IPS-18c (cell line): ENCODE data around the gene NRP2.

ENCODE experiments used
- H3K4me3 ChIP-seq: 2 replicates; pipeline ENCODE4 v1.7.0; 2013; ENCODE audit warnings: low read depth, mild to moderate bottlenecking, low read length, moderate library complexity; ENCODE audit not compliant: insufficient read depth
- H3K9me3 ChIP-seq: one replicate; pipeline ENCODE4 v1.6.1; 2013; ENCODE audit warnings: mild to moderate bottlenecking, low read length, moderate library complexity; ENCODE audit not compliant: control insufficient read depth, insufficient read depth

NRP2 gene

DNA sequence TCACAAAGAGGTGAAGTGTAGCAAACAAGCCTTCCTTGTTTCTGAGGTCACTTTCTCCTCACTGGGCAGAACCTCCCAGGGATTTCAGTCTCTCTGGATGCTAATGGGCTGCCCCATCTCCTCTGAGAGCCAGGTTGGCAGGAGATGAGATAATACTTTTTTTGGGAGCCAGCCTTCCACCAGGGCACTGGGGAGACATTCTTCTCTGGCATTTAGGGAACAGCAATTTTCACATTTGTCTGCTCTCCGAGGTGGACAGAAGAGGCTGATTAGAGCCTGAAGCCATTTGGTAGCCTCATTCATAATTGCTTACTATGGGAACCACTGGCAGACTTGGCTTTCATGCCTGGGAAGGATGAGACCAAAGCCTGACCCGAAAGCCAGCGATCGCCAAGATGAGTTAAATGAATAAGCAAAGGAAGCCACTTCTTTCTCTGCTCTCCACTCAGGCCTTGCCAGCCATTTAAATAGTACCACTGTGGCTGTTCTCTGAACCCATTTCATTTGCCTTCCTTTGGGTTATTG, 70.1 kb downstream of the NRP2 start:
- H3K9me3 ChIP-seq, result no peaks in the 10 kb centered on the region

DNA sequence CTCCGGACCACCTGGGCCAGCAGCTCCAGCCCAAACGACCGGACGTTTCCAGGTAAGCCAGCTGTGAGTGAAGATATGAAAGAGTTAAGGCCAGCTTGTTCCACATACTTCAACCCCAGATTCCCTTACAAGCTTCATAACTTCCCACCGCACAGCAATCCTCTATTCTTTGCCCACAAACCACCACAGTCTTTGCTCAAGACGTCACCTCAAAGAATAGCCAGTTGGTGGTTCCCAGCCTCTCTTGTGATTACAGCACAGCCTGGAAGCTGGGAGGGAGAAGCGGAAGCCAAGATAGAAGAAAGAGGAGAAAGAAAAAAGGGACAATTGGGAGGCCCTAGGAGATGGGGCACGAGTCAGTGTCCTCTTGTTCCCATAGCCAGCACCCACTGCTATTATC, 70.6 kb downstream of the NRP2 start:
- no peaks in the 10 kb centered on the region for H3K9me3 ChIP-seq
- no peak overlapping the region for H3K4me3 ChIP-seq

More for the DNA sequence above, 70.1 kb downstream of the NRP2 start:
- no peak overlapping the region for H3K4me3 ChIP-seq

DNA sequence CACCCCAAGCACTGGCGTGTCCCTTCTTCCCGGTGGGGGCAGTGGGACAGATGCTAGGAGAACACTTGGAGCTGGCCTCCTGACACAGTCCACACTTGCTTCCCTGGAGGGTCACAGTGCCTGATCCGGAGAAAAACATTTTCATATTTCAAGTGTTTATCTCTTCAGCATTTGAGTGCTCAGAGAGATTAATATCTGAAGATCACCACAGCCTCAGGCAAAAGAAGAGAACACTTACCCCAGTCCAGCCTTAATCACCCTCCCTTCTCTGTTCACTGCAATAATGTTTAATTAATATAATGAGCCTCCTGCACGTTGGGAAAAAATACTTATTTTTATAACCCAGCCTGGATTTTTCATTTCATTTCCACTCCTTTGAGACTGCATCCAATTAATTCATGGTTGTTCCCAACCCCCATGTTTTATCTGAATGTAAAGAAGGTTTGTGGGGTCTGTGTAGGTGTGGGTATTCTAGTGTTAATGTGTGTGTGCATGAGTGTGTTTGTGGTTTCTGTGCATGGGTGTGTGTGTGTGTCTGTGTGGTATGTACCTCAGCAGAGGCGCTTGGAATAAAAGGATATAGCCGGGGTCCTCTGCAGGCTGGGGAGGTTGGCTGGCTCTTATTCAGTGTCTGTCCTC, 72.1 kb downstream of the NRP2 start:
- Histone ChIP-seq H3K9me3 (no peaks in the 10 kb centered on the region), H3K4me3 (no peak overlapping the region)

DNA sequence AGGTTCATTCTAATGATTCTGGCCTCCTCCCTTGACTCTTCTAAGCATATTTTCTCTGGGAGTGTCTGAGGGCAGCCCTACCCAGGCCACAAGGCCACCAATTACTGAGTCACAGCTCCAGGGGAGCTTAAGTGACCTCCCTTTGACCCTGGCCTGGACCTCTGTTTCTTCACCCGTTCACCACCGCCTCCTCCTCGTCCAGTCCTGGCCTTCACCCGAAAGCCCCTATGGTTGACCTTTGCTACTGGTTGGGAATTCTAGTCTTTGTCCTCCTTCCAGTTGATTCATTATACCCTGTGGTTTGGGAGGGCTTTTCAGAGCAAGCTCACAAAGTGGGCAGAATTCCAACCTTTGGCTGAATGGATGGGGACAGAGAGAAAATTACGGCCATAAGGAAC, 72.6 kb downstream of the NRP2 start:
- Histone ChIP-seq H3K4me3 (no peak overlapping the region), H3K9me3 (no peaks in the 10 kb centered on the region)

DNA sequence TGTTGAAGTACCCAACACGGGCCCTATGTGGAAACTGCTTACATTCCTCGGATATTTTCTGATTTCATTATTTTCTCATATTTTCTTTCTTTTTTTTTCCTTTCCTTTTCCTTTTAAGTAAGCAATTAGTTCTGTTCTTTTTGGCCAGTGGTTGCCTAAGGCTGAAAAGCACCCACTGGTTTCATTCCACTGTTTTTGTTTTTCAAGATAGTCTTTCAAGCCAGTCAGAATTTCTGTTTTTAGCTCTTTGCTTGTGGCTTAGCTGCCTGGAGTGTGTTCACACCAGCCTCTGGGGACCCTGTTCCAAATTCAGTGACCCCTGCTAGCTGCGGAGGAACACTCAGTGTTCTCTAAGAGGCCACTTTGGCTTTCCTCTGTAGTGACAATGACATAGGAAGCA, 73.6 kb downstream of the NRP2 start:
- Histone ChIP-seq H3K9me3 (no peaks in the 10 kb centered on the region), H3K4me3 (no peak overlapping the region)

DNA sequence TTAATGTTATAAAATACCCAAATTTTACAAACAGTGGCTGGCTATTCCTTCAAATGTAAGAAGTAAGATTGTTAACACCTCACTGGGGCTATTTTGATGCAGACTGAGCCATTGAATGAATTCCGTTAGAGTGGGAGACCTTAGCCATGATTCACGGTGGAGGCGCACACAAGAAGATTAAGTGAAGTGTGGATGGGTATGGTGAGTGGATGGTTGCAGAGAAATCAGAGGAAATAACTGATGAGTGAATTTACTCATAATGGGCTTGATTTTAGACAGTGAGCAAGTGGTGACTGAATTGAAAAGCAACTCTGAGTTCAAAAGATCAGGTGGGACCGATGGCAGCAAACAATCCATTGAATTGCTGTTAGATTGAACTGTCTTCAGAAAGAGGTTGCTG, 75.0 kb downstream of the NRP2 start:
- no peaks in the 10 kb centered on the region for H3K9me3 ChIP-seq
- H3K4me3 ChIP-seq, result no peak overlapping the region

DNA sequence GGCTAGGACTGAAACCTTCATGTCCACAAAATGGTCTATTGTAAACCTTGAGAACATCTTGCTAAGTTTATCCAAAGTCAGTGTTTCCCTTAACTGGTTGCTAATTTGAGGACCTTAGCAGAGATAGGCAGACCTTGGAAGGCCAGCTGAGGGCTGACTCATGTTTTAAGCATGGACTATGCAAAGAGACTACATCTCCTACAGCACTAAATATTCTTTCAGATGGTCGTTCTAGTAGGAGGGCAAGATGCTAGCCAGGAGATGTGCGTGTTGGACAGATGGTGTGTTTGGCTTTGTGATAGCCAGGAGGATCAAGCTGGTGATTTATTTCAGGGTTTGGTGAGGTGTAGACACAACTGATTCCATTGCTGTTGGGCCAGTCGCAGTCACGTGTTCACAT, 75.8 kb downstream of the NRP2 start:
- Histone ChIP-seq H3K9me3 (no peaks in the 10 kb centered on the region), H3K4me3 (no peak overlapping the region)

DNA sequence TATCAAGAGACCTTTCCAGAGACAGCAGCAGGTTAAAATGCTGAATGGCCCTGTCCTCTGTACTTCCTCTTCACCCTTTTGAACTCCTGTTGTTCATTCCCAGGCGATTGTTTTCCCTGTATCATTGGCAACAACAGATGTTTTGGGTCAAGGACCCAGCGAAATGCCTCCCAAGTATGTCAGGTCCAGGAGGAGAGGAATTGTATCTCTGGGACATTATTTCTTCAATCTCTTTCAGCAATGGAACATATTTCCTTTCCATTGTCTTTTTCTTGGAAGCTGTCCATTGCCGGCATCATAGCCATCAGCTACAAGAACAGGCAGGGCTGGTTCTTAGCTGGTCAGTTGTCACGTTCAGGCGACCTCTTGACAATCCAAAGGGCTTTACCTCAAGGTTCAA, 76.2 kb downstream of the NRP2 start:
- Histone ChIP-seq H3K9me3 (no peaks in the 10 kb centered on the region), H3K4me3 (no peak overlapping the region)

DNA sequence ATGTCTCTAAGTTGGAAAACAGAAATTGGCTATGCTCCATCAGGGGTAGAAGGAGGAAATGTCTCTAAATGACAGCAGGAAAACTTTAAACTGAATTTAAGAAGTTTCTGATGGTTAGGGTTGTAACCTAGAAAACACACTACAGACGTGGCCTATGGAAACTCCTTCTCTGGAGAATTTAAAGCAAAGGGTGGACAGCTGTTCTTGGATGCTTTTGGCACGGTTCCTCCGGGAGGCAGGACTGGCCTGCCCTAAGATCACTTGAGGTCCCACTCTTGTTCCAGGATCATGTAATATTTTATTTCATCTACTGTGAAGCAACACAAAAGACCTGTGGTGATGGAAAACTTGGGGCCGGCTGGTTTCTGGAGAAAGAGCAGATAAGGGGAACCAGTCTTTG, 77.0 kb downstream of the NRP2 start:
- no peak overlapping the region for H3K4me3 ChIP-seq
- no peaks in the 10 kb centered on the region for H3K9me3 ChIP-seq

DNA sequence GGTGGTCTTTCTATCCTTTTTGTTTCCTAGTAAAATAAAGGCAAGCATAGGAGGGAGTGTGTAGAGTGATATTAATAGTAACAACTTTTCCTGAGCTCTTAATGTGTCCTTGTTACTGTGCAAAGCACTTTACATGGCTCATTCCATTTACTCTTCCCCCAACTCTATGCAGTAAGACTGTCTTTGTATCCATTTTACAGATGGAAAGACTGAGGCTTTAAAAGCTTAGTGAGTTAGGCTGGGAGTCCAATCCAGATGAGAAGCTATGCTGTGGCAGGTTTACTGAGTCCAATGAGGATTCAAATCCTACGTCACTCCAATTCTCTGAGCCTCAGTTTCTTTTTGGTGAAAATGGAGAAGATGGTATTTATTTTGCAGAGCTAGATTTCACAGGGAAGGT, 77.4 kb downstream of the NRP2 start:
- Histone ChIP-seq H3K9me3 (no peaks in the 10 kb centered on the region), H3K4me3 (no peak overlapping the region)

DNA sequence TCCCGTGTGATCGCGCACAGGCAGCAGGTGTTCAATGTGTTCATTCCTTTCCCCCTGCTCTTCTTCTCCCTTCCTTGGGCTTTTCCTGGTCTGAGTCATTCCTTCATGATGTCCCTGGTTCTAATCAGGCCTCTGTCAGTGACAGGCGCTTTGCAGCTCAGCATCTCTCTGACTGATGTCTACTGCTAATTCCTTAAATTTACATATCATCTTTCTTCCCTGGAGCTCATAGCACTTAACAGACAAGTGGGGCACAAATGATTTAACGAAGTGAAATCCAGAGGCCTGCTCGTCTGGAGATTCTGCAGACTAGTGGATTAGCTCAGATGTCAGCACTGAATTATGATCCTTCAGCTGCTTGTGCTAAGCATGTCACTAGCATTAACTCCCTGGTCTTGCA, 77.9 kb downstream of the NRP2 start:
- Histone ChIP-seq H3K9me3 (no peaks in the 10 kb centered on the region), H3K4me3 (no peak overlapping the region)

DNA sequence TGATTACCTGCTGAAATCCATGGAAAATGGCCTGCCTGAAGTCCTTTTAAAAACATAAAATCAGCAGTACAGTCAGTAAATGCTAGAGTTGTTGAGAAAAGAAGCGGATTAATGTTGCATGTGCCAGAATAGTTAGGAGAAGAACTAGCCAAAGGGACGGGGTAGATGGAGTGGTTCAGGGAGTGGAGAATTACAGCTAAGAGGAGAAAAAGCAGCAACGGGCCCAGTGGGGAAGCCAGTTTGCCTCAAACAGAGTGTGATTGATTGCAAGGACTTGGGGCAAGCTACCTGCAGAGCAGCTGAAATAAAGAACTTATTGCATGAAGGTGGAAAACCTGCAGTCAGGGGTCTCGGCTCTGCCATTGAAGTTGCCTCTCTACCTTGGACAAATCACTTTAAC, 79.1 kb downstream of the NRP2 start:
- Histone ChIP-seq H3K9me3 (no peaks in the 10 kb centered on the region), H3K4me3 (no peak overlapping the region)

DNA sequence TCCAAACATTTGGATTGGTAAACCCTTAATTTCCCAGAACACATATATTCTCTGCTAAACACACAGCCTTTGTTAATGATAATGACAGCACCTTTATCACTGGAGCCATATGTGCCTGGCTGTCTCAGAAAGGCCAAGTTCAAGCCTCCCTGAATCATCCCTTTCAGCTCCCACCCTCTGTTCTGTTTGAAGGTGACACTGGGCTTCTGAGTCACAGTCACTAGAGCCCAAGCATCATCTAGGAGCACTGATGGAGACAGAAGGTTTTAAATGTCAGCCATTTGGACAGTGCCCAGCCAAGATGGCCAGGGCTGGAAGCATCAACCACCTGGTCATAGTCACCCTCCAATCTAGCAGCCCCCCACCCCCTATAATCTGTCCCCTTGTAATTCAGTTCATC, 80.6 kb downstream of the NRP2 start:
- H3K4me3 ChIP-seq, result no peak overlapping the region
- no peaks in the 10 kb centered on the region for H3K9me3 ChIP-seq

DNA sequence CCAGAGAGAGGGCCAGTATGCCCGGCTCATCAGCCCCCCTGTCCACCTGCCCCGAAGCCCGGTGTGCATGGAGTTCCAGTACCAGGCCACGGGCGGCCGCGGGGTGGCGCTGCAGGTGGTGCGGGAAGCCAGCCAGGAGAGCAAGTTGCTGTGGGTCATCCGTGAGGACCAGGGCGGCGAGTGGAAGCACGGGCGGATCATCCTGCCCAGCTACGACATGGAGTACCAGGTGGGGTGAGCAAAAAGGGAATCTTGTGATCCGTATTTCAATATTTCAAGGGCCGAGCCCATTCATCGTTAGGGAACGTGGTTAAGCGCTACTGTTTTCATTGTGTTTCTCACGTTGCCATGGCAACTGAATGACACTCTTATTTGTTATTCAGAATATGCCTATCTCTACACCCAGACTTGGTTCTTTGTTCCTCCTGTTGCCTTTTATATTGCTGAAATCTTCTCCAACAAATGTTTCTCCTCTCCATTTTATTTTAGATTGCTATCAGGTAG, 81.5 kb downstream of the NRP2 start:
- Histone ChIP-seq H3K9me3 (no peaks in the 10 kb centered on the region), H3K4me3 (peak overlapping the region; percentile 16; the same call in 1 of the 2 replicates)

DNA sequence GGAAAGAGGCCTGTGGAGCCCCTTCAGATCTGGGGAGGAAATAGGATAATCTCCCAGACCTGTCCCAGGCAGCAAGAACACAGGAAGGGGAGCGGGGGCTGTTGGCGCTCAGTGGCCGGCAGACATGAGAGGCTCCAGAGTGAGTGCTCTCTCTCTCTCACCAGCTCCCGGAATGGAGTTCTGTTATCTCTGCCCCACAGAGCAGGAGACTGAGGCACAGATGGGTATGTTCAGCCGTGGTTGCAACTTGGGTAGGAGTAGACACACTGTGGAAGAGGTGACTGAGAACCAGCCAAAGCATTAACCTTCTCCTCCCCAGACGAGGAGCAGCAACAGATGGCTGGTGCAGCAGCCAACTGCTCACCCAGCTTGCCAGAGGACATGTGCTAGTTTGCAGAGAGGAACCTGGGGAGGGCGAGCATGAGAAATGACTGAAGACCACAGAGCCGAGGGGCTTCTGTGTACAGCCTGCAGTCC, 82.0 kb downstream of the NRP2 start:
- no peaks in the 10 kb centered on the region for H3K9me3 ChIP-seq
- peak overlapping the region; percentile 16; the same call in 1 of the 2 replicates for H3K4me3 ChIP-seq

DNA sequence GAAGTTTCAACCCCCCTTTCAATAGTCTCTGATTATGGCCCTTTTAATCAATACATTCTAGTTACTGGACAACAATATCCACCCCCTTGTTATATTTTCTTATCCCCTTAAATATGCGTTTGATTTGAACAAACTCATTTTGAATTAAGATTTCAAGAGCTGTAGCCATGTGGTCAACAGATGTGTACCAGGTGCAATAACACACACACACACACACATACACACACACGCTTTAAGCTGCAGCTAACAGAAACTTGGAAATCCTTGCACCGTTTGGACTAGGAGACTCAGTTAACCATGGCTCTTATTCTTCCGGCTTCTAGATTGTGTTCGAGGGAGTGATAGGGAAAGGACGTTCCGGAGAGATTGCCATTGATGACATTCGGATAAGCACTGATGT, 82.8 kb downstream of the NRP2 start:
- H3K9me3 ChIP-seq, result no peaks in the 10 kb centered on the region
- H3K4me3 ChIP-seq, result no peak overlapping the region

DNA sequence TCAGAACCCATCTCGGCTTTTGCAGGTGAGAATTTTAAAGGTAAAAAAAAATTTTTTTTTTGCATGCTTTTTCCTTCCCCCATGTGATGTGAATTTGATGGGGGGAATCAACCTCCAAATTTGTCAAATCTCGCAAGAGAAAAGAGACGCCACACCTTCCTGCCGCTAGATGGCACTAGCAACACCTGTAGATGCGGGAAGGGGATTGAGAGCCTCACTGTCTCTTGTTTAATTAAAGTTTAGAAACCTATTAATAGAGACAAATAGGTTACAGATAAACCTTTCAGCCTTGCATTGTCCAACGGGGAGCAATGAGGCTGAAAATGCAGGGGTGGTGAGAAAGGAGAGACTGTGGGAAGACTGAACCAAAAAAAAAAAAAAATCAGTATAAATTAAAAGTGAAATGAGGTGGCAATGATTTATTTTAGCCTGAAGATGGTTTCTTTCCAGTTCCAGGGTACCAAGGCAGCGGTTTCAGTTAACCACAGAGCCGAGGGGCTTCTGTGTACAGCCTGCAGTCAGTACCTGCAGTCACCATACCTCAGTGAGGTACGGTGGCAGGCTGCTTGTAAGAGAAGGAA, 84.6 kb downstream of the NRP2 start:
- Histone ChIP-seq H3K4me3 (no peak overlapping the region), H3K9me3 (no peaks in the 10 kb centered on the region)

DNA sequence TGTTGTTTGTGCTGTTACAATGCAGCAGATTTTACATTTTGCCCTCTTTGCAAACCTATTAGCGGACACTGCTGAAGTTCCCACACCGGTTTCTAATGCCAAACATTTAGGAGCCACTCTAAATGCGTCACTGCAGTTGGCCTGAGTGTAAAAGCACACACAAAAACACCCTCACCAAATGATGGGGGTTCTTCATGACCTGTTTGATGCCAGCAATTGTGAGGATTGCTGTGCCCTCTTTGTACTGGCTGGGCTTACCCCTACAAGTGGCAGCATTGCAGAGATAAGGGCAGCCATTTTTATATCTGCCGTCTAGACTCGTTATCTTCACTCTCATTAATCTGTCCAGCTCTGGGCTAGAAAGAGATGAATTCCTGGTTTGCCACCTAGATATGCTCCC, 85.3 kb downstream of the NRP2 start:
- no peak overlapping the region for H3K4me3 ChIP-seq
- H3K9me3 ChIP-seq, result no peaks in the 10 kb centered on the region
